Esophagus muscularis mucosa (tissue), 4 donors: ENCODE measurements around the gene COPE. TPM values are rescaled to one million over a fixed set of nuclear protein-coding genes. Genes with fewer than 3 reads are reported as not detected.

ENCODE experiments used
- DNase-seq: peaks from one replicate; pipeline ENCODE4 v3.0.0-alpha.2; 2017; ENCODE audit errors: extremely low spot score
- H3K27ac ChIP-seq, 4 donors: fragments of 200-600 bp; sonication (generic); replicated peaks in 1 of 4; 1 replicate in 3 of 4; 2 replicates in 1 of 4; pipeline ENCODE4 v1.5.1; 2016 to 2019; ENCODE audit warnings: mild to moderate bottlenecking in 1 of 4
- H3K27me3 ChIP-seq, 4 donors: fragments of 200-600 bp; sonication (generic); one replicate each; pipeline versions ENCODE4 v1.5.1 to v1.6.0; 2016 to 2019
- H3K36me3 ChIP-seq, 4 donors: fragments of 200-600 bp; sonication (generic); one replicate each; pipeline ENCODE4 v1.5.1; 2016 to 2019
- H3K4me1 ChIP-seq, 4 donors: fragments of 200-600 bp; sonication (generic); one replicate each; pipeline ENCODE4 v1.5.1; 2016 to 2019
- H3K4me3 ChIP-seq, 4 donors: fragments of 200-600 bp; sonication (generic); 1 replicate in 2 of 4; 2 replicates in 2 of 4; pipeline ENCODE4 v1.5.1; 2016 to 2019; ENCODE audit warnings: mild to moderate bottlenecking in 4 of 4, moderate library complexity in 1 of 4
- H3K9me3 ChIP-seq, 4 donors: fragments of 200-600 bp; sonication (generic); 1 replicate in 3 of 4; 2 replicates in 1 of 4; pipeline ENCODE4 v1.5.1; 2016 to 2019
- EP300 ChIP-seq: sonication (generic); formaldehyde crosslinking; IDR thresholded peaks from one replicate; pipeline ENCODE4 v1.6.1; 2017; ENCODE audit warnings: antibody characterized with exemption
- POLR2A ChIP-seq: fragments of 450-650 bp; IDR thresholded peaks from one replicate; pipeline ENCODE4 v1.6.1; 2017; ENCODE audit warnings: antibody characterized with exemption, moderate library complexity, mild to moderate bottlenecking, low read depth
- POLR2AphosphoS5 ChIP-seq, 2 donors: sonication (generic); formaldehyde crosslinking; IDR thresholded peaks; one replicate each; pipeline ENCODE4 v1.6.1; 2017; ENCODE audit warnings: antibody characterized with exemption in 2 of 2
- WGBS: methylation state at CpG from one replicate; pipeline ENCODE4 v1.1.5; 2018; 5-methylcytosine and 5-hydroxymethylcytosine counted together
- intact Hi-C: fragments of 100-400 bp; cut with DNase I; formaldehyde crosslinking; loops from one replicate; pipeline ENCODE4 v1.15.1; 2023
- total RNA-seq, 4 donors: library from RNA; depleted of rRNA; stranded (reverse); fragments of >200 nt; gene quantifications; one replicate each; pipeline versions ENCODE4 v1.1.0 to v1.2.1, GENCODE V29; 2016
- TF ChIP-seq, protein P1 (sequence below), 3 experiments: fragments of 200-600 bp in 2 of 3; fragments of 450-650 bp in 1 of 3; sonication (generic) in 2 of 3; IDR thresholded peaks; one replicate each; pipeline ENCODE4 v1.5.1; 2017 to 2019; ENCODE audit warnings: antibody characterized with exemption in 3 of 3, mild to moderate bottlenecking in 2 of 3, moderate library complexity in 1 of 3

Gene COPE
- total RNA-seq, 4 donors from 2014 or later, result 173 to 231 (median 210) TPM

DNA sequence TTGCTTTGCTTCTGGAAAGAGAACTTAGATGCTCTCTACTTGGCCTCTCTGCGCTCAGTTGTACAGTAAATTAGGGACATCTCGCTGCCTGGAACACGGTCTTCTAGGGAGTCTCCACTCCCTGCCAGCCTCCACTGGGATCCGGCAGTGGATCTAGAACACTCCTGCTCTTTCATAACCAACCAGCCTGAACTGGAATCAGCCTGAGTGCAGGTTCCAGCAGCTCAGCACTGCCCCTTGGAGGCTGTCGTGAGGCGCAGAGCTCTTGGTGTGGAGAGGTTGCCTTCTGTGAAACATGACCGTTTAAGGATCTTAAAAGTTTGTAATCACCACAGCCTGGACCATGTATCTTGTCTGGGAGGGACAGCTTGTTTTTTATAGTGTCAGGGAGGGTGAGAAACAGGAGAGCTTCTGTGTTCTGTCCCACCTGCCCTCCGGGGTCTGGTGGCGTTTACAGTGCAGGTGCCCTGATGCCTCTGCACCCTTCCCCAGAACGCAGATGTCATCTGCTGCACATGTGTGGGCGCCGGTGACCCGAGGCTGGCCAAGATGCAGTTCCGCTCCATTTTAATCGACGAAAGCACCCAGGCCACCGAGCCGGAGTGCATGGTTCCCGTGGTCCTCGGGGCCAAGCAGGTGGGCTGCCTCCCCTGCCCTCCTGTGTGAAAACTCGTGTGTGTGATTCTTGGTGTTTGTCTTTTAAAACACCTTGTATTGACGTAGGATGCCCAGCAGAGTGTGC, 62.6 kb downstream of the COPE start:
- H3K4me3 ChIP-seq, result no peak overlapping the region
- peaks cover 9 to 25% (median 13%) of the 10 kb centered on the region in 4 donors for H3K4me1 ChIP-seq
- 78% methylated on average over 9 of the region's 22 CpGs for WGBS
- TF ChIP-seq POLR2A (no peak), EP300 (no peak), POLR2AphosphoS5 (IDR thresholded peaks at IDR 0.05) (peak in 1 of 2 donors; percentile 27)
- TF ChIP-seq, protein P1, sequence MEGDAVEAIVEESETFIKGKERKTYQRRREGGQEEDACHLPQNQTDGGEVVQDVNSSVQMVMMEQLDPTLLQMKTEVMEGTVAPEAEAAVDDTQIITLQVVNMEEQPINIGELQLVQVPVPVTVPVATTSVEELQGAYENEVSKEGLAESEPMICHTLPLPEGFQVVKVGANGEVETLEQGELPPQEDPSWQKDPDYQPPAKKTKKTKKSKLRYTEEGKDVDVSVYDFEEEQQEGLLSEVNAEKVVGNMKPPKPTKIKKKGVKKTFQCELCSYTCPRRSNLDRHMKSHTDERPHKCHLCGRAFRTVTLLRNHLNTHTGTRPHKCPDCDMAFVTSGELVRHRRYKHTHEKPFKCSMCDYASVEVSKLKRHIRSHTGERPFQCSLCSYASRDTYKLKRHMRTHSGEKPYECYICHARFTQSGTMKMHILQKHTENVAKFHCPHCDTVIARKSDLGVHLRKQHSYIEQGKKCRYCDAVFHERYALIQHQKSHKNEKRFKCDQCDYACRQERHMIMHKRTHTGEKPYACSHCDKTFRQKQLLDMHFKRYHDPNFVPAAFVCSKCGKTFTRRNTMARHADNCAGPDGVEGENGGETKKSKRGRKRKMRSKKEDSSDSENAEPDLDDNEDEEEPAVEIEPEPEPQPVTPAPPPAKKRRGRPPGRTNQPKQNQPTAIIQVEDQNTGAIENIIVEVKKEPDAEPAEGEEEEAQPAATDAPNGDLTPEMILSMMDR (IDR thresholded peaks at IDR 0.05), result peak in 1 of 3 experiments; percentile 17
- H3K9me3 ChIP-seq, result no peaks in the 10 kb centered on the region
- no peak overlapping the region for H3K27ac ChIP-seq
- intact Hi-C loops, result no loop called here
- peaks cover 98 to 100% (median 100%) of the 10 kb centered on the region in 4 donors for H3K36me3 ChIP-seq
- no peak for DNase-seq
- H3K27me3 ChIP-seq, result no peaks in the 10 kb centered on the region

DNA sequence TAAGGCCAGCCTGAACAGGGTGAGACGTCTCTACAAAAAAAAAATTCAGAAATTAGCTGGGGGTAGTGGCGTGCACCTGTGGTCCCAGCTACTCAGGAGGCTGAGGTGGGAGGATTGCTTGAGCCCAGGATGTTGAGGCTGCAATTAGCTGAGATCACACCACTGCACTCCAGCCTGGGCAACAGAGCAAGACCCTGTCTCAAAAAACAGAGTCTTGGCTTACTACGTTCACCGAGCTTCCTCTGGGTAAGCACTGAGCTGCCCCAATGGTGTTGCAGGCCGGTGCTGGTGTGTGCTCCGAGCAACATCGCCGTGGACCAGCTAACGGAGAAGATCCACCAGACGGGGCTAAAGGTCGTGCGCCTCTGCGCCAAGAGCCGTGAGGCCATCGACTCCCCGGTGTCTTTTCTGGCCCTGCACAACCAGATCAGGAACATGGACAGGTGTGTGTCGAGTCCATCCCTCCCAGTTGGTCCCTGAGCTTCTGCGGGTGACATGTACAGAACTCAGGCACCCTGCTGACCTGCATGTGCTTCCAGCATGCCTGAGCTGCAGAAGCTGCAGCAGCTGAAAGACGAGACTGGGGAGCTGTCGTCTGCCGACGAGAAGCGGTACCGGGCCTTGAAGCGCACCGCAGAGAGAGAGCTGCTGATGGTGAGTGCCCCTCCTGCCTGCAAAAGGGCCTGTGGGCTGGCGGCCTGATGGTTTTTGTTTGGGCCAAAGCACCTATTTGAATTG, 63.4 kb downstream of the COPE start:
- Histone ChIP-seq H3K27ac (no peak overlapping the region), H3K4me1 (peaks cover 9 to 30% (median 16%) of the 10 kb centered on the region in 4 donors), H3K4me3 (no peak overlapping the region), H3K27me3 (no peaks in the 10 kb centered on the region), H3K9me3 (no peaks in the 10 kb centered on the region), H3K36me3 (peaks cover 95 to 100% (median 100%) of the 10 kb centered on the region in 4 donors)
- 94% methylated on average over 24 of the region's 27 CpGs for WGBS
- no peak for DNase-seq
- TF ChIP-seq, protein P1 (IDR thresholded peaks at IDR 0.05), result no peak
- TF ChIP-seq EP300 (no peak), POLR2AphosphoS5 (IDR thresholded peaks at IDR 0.05) (no peak), POLR2A (no peak)
- intact Hi-C loops, result no loop called here

DNA sequence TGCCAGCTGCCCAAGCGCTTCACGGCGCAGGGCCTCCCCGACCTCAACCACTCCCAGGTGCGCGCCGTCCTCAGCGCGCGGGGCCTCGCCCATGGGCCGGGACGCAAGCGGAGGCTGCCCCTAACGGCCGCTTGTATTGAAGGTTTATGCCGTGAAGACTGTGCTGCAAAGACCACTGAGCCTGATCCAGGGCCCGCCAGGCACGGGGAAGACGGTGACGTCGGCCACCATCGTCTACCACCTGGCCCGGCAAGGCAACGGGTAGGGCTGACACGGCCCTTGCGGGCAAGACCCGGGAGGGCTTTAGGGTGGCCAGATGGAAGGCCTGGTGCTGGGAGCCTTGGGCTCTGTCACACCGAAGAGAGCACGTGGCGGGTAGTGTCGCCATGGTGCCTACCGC, 64.2 kb downstream of the COPE start:
- Histone ChIP-seq H3K9me3 (no peaks in the 10 kb centered on the region), H3K27ac (no peak overlapping the region), H3K36me3 (peaks cover 91 to 100% (median 100%) of the 10 kb centered on the region in 4 donors), H3K4me1 (peaks cover 9 to 33% (median 18%) of the 10 kb centered on the region in 4 donors), H3K4me3 (no peak overlapping the region), H3K27me3 (no peaks in the 10 kb centered on the region)
- 97% methylated on average over 30 of the region's 33 CpGs for WGBS
- TF ChIP-seq POLR2A, result no peak
- TF ChIP-seq, protein P1 (IDR thresholded peaks at IDR 0.05), result no peak
- intact Hi-C loops, result no loop called here
- DNase-seq, result no peak

DNA sequence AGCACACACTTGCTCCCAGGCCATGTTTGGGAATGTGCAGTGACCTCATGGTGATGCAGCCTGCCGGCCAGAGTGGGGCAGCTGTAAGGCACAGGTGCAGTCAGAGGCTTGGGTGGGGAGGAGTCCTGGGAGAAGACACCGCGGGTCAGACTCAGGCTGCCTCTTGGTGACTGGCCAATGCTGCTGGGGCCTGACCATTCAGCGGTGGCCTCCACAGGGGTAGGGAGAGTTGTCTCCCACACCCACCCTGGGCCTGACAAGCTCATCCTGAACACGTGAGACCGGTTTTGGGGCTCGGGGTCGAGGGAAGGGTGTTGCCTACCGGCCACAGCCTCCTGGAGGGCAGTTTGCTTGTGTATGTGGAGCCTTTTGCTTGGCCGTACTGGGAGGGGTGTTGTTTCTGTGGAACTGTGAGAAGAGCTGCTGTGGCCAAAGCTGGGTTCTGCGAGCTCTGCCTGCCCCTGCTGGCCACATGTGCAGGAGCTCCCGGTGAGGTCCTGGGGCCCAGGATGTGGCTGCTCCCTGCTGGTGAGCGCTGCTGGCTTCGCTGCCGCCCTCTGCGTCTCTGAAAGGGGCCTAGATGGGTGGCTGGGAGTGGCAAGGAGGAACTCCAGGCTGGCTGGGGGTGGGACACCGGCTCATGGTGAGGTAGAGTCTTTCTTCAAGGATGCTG, 65.3 kb downstream of the COPE start:
- Histone ChIP-seq H3K27me3 (no peaks in the 10 kb centered on the region), H3K36me3 (peaks cover 80 to 93% (median 89%) of the 10 kb centered on the region in 4 donors), H3K9me3 (no peaks in the 10 kb centered on the region), H3K4me3 (no peak overlapping the region), H3K27ac (no peak overlapping the region), H3K4me1 (peaks cover 19 to 33% (median 23%) of the 10 kb centered on the region in 4 donors)
- no peak for DNase-seq
- intact Hi-C loops, result no loop called here
- TF ChIP-seq POLR2AphosphoS5 (IDR thresholded peaks at IDR 0.05), result no peak
- no peak for TF ChIP-seq EP300
- no peak for TF ChIP-seq POLR2A
- TF ChIP-seq, protein P1 (IDR thresholded peaks at IDR 0.05), result no peak
- WGBS, result 81% methylated on average over 10 of the region's 17 CpGs
